SK-N-SH (cell line): ENCODE data around the gene CHCHD6. TPM values are rescaled to one million over a fixed set of nuclear protein-coding genes. Genes with fewer than 3 reads are reported as not detected.

Experiments used
- CTCF ChIA-PET: fragments of 300-600, 350-600 bp; formaldehyde crosslinking; extraction: SDS; loops from one replicate; lab custom pipeline; 2021; lab: Yijun Ruan, JAX
- POLR2A ChIA-PET: fragments of 350-600 bp; sonication (Branson Sonifier 250); formaldehyde crosslinking; extraction: SDS; loops from one replicate; lab custom pipeline; 2020; ENCODE audit warnings: antibody characterized with exemption, inconsistent platforms; lab: Yijun Ruan, JAX
- DNase-seq: peaks from one replicate; pipeline ENCODE4 v3.0.0; 2012
- H2AFZ ChIP-seq: fragments of 200-600 bp; sonication (generic); 2 replicates; pipeline ENCODE4 v1.8.1; 2016; ENCODE audit warnings: antibody characterized with exemption, mild to moderate bottlenecking, low read depth
- H3F3A ChIP-seq: fragments of 200-600 bp; sonication (generic); replicated peaks from 2 replicates; pipeline ENCODE3; 2016; ENCODE audit warnings: antibody characterized with exemption, mild to moderate bottlenecking; ENCODE audit not compliant: insufficient read depth
- H3K27ac ChIP-seq, 2 experiments: fragments of 200-500 bp in 1 of 2; fragments of 200-600 bp in 1 of 2; sonication (Bioruptor generic) in 1 of 2; sonication (generic), shearing (Covaris generic) in 1 of 2; 2 replicates each; pipeline versions ENCODE4 v1.5.1 to v1.6.1; 2014 to 2016; ENCODE audit warnings: low read depth in 2 of 2, inconsistent platforms in 1 of 2, low read length in 1 of 2, mild to moderate bottlenecking in 1 of 2, mixed read lengths in 1 of 2
- H3K27me3 ChIP-seq: fragments of 200-600 bp; sonication (generic), shearing (Covaris generic); 2 replicates; pipeline ENCODE4 v1.6.1; 2016; ENCODE audit warnings: mixed run types; ENCODE audit not compliant: insufficient read depth
- H3K36me3 ChIP-seq, 2 experiments: fragments of 200-500 bp in 1 of 2; fragments of 200-600 bp in 1 of 2; sonication (Bioruptor generic) in 1 of 2; sonication (generic) in 1 of 2; replicated peaks in 1 of 2; 2 replicates each; pipeline versions ENCODE3 to v1.5.1; 2014 to 2016; ENCODE audit warnings: low read length in 1 of 2, mild to moderate bottlenecking in 1 of 2; ENCODE audit not compliant: insufficient read depth in 2 of 2, control insufficient read depth in 1 of 2
- H3K4me1 ChIP-seq, 2 experiments: fragments of 200-500 bp in 1 of 2; fragments of 200-600 bp in 1 of 2; sonication (Bioruptor generic) in 1 of 2; sonication (generic), shearing (Covaris generic) in 1 of 2; 2 replicates each; pipeline versions ENCODE4 v1.5.1 to v1.6.1; 2014 to 2016; ENCODE audit warnings: low read depth in 1 of 2, low read length in 1 of 2, mixed run types in 1 of 2; ENCODE audit not compliant: insufficient read depth in 2 of 2, control insufficient read depth in 1 of 2
- H3K4me2 ChIP-seq: fragments of 200-600 bp; sonication (generic), shearing (Covaris generic); 2 replicates; pipeline ENCODE4 v1.6.1; 2017; ENCODE audit warnings: mixed run types
- H3K4me3 ChIP-seq, 2 experiments: fragments of 200-500 bp in 1 of 2; fragments of 200-600 bp in 1 of 2; sonication (Bioruptor generic) in 1 of 2; sonication (generic), shearing (Covaris generic) in 1 of 2; 2 replicates each; pipeline versions ENCODE4 v1.5.1 to v1.8.1; 2014 to 2016; ENCODE audit warnings: low read depth in 2 of 2, inconsistent platforms in 1 of 2, low read length in 1 of 2, mild to moderate bottlenecking in 1 of 2, mixed read lengths in 1 of 2, moderate library complexity in 1 of 2
- H3K79me2 ChIP-seq: fragments of 200-600 bp; sonication (generic); 2 replicates; pipeline ENCODE4 v1.8.1; 2017; ENCODE audit warnings: mild to moderate bottlenecking; ENCODE audit not compliant: insufficient read depth
- H3K9ac ChIP-seq: fragments of 200-600 bp; sonication (generic); 2 replicates; pipeline ENCODE4 v1.6.1; 2017; ENCODE audit warnings: mixed run types
- H3K9me2 ChIP-seq: fragments of 200-600 bp; sonication (generic); 2 replicates; pipeline ENCODE4 v1.6.1; 2017; ENCODE audit warnings: mixed run types
- H3K9me3 ChIP-seq: fragments of 200-600 bp; sonication (generic); 2 replicates; pipeline ENCODE4 v1.6.1; 2017; ENCODE audit warnings: mixed run types, mild to moderate bottlenecking, moderate library complexity
- H4K20me1 ChIP-seq: fragments of 200-600 bp; sonication (generic); 2 replicates; pipeline ENCODE4 v1.6.1; 2017; ENCODE audit warnings: mild to moderate bottlenecking, mixed run types; ENCODE audit not compliant: insufficient read depth
- CHD2 ChIP-seq: fragments of 150-350 bp; IDR thresholded peaks from 2 replicates; pipeline ENCODE4 v1.6.1; 2018; ENCODE audit warnings: low read length; ENCODE audit not compliant: partially characterized antibody
- FOXJ3 ChIP-seq: sonication (generic); formaldehyde crosslinking; IDR thresholded peaks from 2 replicates; pipeline ENCODE4 v1.5.1; 2020; ENCODE audit warnings: mild to moderate bottlenecking, missing genetic modification reagents
- FOXM1 ChIP-seq: IDR thresholded peaks from 2 replicates; pipeline ENCODE4 v1.4.0; 2012; ENCODE audit warnings: low read depth, mild to moderate bottlenecking
- MEF2A ChIP-seq: IDR thresholded peaks from 2 replicates; pipeline ENCODE4 v1.4.0; 2012; ENCODE audit warnings: low read depth, borderline replicate concordance
- MXI1 ChIP-seq: IDR thresholded peaks from 2 replicates; pipeline ENCODE4 v1.6.1; 2012; ENCODE audit warnings: mild to moderate bottlenecking, low read depth, low read length, improper control_type of control experiment
- REST ChIP-seq: IDR thresholded peaks from 2 replicates; pipeline ENCODE4 v1.6.1; 2012; ENCODE audit warnings: mild to moderate bottlenecking, low read depth, low read length, moderate library complexity
- RFX5 ChIP-seq: IDR thresholded peaks from 2 replicates; pipeline ENCODE4 v1.6.1; 2012; ENCODE audit warnings: mild to moderate bottlenecking, improper control_type of control experiment, low read length
- RXRA ChIP-seq: IDR thresholded peaks from 2 replicates; pipeline ENCODE4 v1.4.0; 2012; ENCODE audit warnings: low read depth, mild to moderate bottlenecking, borderline replicate concordance
- SIN3A ChIP-seq: IDR thresholded peaks from 2 replicates; pipeline ENCODE4 v1.6.1; 2012; ENCODE audit warnings: low read depth, mild to moderate bottlenecking, low read length, moderate library complexity, borderline replicate concordance
- SMC3 ChIP-seq: IDR thresholded peaks from 2 replicates; pipeline ENCODE4 v1.6.1; 2012; ENCODE audit warnings: low read depth, low read length, improper control_type of control experiment
- TCF12 ChIP-seq: IDR thresholded peaks from 2 replicates; pipeline ENCODE4 v1.4.0; 2012
- WGBS: methylation state at CpG from one replicate; pipeline ENCODE4 v1.1.6; 2017; ENCODE audit warnings: low lambda C conversion rate; 5-methylcytosine and 5-hydroxymethylcytosine counted together
- polyA plus RNA-seq, 3 experiments: library from polyadenylated mRNA; depleted of rRNA; stranded (reverse); fragments of >200 nt; gene quantifications; 2 replicates each; pipeline ENCODE4 v1.2.3, GENCODE V29; 2012
- TF ChIP-seq, protein P1 (sequence below): fragments of 150-350 bp; IDR thresholded peaks from 2 replicates; pipeline ENCODE4 v1.6.1; 2016; ENCODE audit warnings: mild to moderate bottlenecking, low read depth, low read length
- TF ChIP-seq, protein P2 (sequence below): IDR thresholded peaks from 2 replicates; pipeline ENCODE4 v1.4.0; 2012; ENCODE audit warnings: low read depth, borderline replicate concordance
- TF ChIP-seq, protein P3 (sequence below): IDR thresholded peaks from 2 replicates; pipeline ENCODE4; 2012

The CHCHD6 gene
- polyA plus RNA-seq, 1 of the 3 experiments (the other 2 are of a cell fraction): 42.5 TPM

DNA sequence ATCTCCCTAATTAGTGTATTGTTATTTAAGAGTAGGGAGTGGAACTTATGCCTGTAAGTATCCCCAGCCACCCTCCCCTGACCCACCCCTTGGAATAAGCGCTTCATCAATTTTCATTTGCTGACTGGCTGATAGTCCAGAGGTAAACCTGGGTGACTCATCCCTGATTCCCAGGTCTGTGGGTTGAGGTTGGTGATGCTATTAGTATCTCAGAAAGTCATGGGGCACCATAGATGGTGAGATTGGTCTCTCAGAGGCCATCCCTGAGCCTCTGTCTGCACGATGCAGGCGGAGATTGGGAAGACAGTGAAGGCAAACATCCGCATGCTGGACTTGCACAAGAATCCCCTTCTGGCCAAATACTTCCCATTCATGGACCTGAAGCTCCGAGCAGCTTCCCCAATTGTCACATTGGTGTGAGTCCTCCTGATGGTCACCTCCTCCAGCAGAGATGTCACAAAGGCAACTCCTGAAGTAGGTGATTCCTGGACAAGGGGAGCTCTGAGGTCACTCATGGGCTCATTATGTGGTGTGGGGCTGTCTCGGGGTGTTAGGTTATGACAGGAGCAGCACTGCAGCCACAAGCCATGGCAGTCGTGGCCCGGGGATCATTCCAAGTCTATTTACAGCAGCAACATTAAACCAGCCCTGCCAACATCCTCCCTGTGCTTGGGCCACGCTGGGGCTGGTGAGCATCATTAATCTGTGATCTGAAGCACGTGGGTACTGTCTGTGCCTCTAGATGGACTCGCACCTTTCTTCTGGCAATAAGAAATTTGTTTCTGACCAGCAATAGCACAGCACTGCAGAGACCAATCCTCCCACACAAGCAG is 42.3 kb upstream of the CHCHD6 start:
- peaks cover 0 to 4% of the 10 kb centered on the region in 2 experiments; a peak in 1 of 4 replicates for H3K4me1 ChIP-seq
- CTCF ChIA-PET: interaction anchor here (1.1 to 2.0 kb wide), 4 partner anchors 8 to 886 kb away, joined by 3 to 8 read pairs (median 4); no protein-coding TSS in a partner anchor
- no peaks in the 10 kb centered on the region for H3K9me2 ChIP-seq
- H3K9ac ChIP-seq: no peak overlapping the region
- TF ChIP-seq MXI1: no peak
- no peak for TF ChIP-seq REST
- TF ChIP-seq MEF2A: no peak
- TF ChIP-seq CHD2: no peak
- 60% methylated on average over 11 of the region's 11 CpGs for WGBS
- no peaks in the 10 kb centered on the region for H3K36me3 ChIP-seq
- H2AFZ ChIP-seq: no peak overlapping the region
- POLR2A ChIA-PET: no interaction called here
- peaks cover 7% of the 10 kb centered on the region; the same call in 1 of the 2 replicates for H3K27me3 ChIP-seq
- H3K9me3 ChIP-seq: no peaks in the 10 kb centered on the region
- no peaks in the 10 kb centered on the region for H3F3A ChIP-seq
- H3K27ac ChIP-seq: no peak overlapping the region
- H4K20me1 ChIP-seq: no peaks in the 10 kb centered on the region
- H3K4me3 ChIP-seq: no peak overlapping the region
- DNase-seq: no peak
- H3K79me2 ChIP-seq: no peaks in the 10 kb centered on the region
- no peak overlapping the region for H3K4me2 ChIP-seq

GRCh38 chr3:126663257-126663656 is 40.8 kb upstream of the CHCHD6 start:
- no peaks in the 10 kb centered on the region for H3F3A ChIP-seq
- no peaks in the 10 kb centered on the region for H3K9me3 ChIP-seq
- H3K9ac ChIP-seq: no peak overlapping the region
- H4K20me1 ChIP-seq: no peaks in the 10 kb centered on the region
- no peaks in the 10 kb centered on the region for H3K9me2 ChIP-seq
- WGBS: no CpG with 5 or more reads among the region's 4 CpGs
- H3K27ac ChIP-seq: no peak overlapping the region
- no peak overlapping the region for H3K4me3 ChIP-seq
- peaks cover 0 to 4% of the 10 kb centered on the region in 2 experiments; a peak in 1 of 4 replicates for H3K4me1 ChIP-seq
- peaks cover 7% of the 10 kb centered on the region; the same call in 1 of the 2 replicates for H3K27me3 ChIP-seq
- no peaks in the 10 kb centered on the region for H3K79me2 ChIP-seq
- H3K36me3 ChIP-seq: no peaks in the 10 kb centered on the region
- H2AFZ ChIP-seq: no peak overlapping the region
- H3K4me2 ChIP-seq: no peak overlapping the region
- CTCF ChIA-PET: interaction anchor here (0.9 kb wide), 1 partner anchor 15 kb away, joined by 3 read pairs; no protein-coding TSS in a partner anchor
- DNase-seq: no peak
- POLR2A ChIA-PET: no interaction called here
- TF ChIP-seq REST (no peak), SMC3 (no peak), FOXJ3 (CRISPR knock-in tag) (no peak), TCF12 (no peak), SIN3A (no peak), CHD2 (no peak), RXRA (no peak), RFX5 (no peak), FOXM1 (no peak), MXI1 (no peak)
- TF ChIP-seq, protein P1, sequence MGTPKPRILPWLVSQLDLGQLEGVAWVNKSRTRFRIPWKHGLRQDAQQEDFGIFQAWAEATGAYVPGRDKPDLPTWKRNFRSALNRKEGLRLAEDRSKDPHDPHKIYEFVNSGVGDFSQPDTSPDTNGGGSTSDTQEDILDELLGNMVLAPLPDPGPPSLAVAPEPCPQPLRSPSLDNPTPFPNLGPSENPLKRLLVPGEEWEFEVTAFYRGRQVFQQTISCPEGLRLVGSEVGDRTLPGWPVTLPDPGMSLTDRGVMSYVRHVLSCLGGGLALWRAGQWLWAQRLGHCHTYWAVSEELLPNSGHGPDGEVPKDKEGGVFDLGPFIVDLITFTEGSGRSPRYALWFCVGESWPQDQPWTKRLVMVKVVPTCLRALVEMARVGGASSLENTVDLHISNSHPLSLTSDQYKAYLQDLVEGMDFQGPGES: no peak
- TF ChIP-seq, protein P2, sequence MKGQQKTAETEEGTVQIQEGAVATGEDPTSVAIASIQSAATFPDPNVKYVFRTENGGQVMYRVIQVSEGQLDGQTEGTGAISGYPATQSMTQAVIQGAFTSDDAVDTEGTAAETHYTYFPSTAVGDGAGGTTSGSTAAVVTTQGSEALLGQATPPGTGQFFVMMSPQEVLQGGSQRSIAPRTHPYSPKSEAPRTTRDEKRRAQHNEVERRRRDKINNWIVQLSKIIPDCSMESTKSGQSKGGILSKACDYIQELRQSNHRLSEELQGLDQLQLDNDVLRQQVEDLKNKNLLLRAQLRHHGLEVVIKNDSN: no peak
- TF ChIP-seq, protein P3, sequence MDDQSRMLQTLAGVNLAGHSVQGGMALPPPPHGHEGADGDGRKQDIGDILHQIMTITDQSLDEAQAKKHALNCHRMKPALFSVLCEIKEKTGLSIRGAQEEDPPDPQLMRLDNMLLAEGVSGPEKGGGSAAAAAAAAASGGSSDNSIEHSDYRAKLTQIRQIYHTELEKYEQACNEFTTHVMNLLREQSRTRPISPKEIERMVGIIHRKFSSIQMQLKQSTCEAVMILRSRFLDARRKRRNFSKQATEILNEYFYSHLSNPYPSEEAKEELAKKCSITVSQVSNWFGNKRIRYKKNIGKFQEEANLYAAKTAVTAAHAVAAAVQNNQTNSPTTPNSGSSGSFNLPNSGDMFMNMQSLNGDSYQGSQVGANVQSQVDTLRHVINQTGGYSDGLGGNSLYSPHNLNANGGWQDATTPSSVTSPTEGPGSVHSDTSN: no peak
